Measurements from ENCODE around the gene P2RY2. TPM values are rescaled to one million over a fixed set of nuclear protein-coding genes. Genes with fewer than 3 reads are reported as not detected.

The P2RY2 gene
- total RNA-seq, 2 donors from 2014 or later = 9.5 to 14.7 TPM

GRCh38 chr11:73223998-73224730, 6.1 kb downstream of the P2RY2 start:
- no peak for TF ChIP-seq CTCF (IDR thresholded peaks at IDR 0.05)
- Histone ChIP-seq H3K36me3 (no peaks in the 10 kb centered on the region), H3K4me3 (no peak overlapping the region), H3K27me3 (no peaks in the 10 kb centered on the region), H3K9me3 (no peaks in the 10 kb centered on the region), H3K27ac (no peak overlapping the region), H3K4me1 (peaks cover 0 to 24% of the 10 kb centered on the region in 2 donors)
- DNase-seq (ENCODE audit: low spot score) = no peak

GRCh38 chr11:73225001-73225686, 7.1 kb downstream of the P2RY2 start:
- H3K27ac ChIP-seq = no peak overlapping the region
- H3K4me1 ChIP-seq = peaks cover 0 to 18% of the 10 kb centered on the region in 2 donors
- no peaks in the 10 kb centered on the region for H3K27me3 ChIP-seq
- H3K4me3 ChIP-seq = no peak overlapping the region
- no peak for DNase-seq (ENCODE audit: low spot score)
- TF ChIP-seq CTCF (IDR thresholded peaks at IDR 0.05) = no peak
- H3K36me3 ChIP-seq = no peaks in the 10 kb centered on the region
- H3K9me3 ChIP-seq = no peaks in the 10 kb centered on the region

- no peak for DNase-seq (ENCODE audit: low spot score)
- Histone ChIP-seq H3K27me3 (no peaks in the 10 kb centered on the region), H3K27ac (no peak overlapping the region), H3K4me3 (no peak overlapping the region), H3K9me3 (no peaks in the 10 kb centered on the region), H3K36me3 (no peaks in the 10 kb centered on the region), H3K4me1 (peaks cover 0 to 16% of the 10 kb centered on the region in 2 donors)
- no peak for TF ChIP-seq CTCF (IDR thresholded peaks at IDR 0.05)
Observed at GRCh38 chr11:73225851-73226250, 7.8 kb downstream of the P2RY2 start.

GRCh38 chr11:73226297-73227006, 8.4 kb downstream of the P2RY2 start:
- DNase-seq (ENCODE audit: low spot score) = no peak
- Histone ChIP-seq H3K27me3 (no peaks in the 10 kb centered on the region), H3K4me3 (no peak overlapping the region), H3K9me3 (no peaks in the 10 kb centered on the region), H3K27ac (no peak overlapping the region), H3K36me3 (no peaks in the 10 kb centered on the region), H3K4me1 (peaks cover 0 to 16% of the 10 kb centered on the region in 2 donors)
- no peak for TF ChIP-seq CTCF (IDR thresholded peaks at IDR 0.05)

DNA sequence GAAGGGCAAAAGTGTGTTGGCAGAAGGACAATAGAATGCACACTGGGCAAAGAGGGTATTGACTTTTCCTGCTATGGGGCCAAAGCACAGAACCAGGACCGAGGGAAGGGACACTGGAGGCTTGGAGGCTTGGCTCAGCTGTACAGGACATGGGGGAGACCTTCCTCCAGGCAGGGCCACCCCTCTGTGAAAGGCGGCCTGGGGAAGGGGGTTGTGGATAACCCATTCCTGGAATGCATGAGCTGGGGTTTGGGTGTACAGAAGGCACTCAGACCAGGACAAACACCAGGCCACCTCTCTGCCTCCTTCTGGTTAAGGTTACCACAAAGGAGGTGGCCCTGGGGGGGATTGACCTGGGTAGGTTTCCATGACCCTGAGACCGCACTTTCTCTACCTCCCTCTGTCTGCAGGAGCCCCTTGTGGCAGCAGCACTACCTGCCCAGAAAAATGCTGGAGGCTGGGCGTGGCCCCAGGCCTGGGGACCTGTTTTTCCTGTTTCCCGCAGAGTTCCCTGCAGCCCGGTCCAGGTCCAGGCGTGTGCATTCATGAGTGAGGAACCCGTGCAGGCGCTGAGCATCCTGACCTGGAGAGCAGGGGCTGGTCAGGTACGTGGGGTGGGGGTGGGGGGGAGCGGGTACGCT, 9.6 kb downstream of the P2RY2 start:
- Histone ChIP-seq H3K27me3 (no peaks in the 10 kb centered on the region), H3K9me3 (no peaks in the 10 kb centered on the region), H3K36me3 (no peaks in the 10 kb centered on the region), H3K4me1 (peaks cover 0 to 16% of the 10 kb centered on the region in 2 donors), H3K4me3 (no peak overlapping the region), H3K27ac (no peak overlapping the region)
- no peak for DNase-seq (ENCODE audit: low spot score)
- no peak for TF ChIP-seq CTCF (IDR thresholded peaks at IDR 0.05)

Measured in right atrium auricular region (tissue), 2 donors.